GM19328 (cell line): ENCODE measurements around the gene THOP1.
A peak's percentile ranks its signal among the peaks of the same experiment; 100 is the strongest.
"Not testable (repeated sequence)": the region's sequence is repeated elsewhere in the genome, so short reads cannot be mapped to it uniquely, and the experiment has no call there.

Source experiments
- ATAC-seq: cut with Tn5 transposase; IDR thresholded peaks from one replicate; pipeline ENCODE4 v1.9.1; 2021; ENCODE audit warnings: mild to moderate bottlenecking, moderate library complexity; ENCODE audit not compliant: unreplicated experiment

The THOP1 gene

DNA sequence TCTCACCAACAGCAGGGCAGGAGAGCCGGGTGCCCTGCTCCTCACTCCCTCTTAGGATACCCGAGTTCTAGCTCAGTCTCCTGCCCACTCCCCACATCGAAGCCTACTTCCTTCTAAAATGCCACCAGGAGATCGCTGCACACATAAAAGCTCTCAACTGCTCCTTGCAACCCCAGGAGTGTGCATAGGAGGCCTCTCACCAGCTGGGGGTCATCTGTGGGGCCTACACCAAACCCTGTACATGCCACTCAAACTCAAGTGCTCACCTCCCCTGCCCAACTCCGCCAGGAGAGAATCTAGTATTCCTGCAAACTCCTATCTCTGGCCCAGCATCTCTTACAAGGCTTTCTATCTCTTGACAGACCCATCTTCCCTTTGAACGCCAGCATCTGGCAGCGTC is 5.0 kb upstream of the THOP1 start:
- ATAC-seq = no peak

DNA sequence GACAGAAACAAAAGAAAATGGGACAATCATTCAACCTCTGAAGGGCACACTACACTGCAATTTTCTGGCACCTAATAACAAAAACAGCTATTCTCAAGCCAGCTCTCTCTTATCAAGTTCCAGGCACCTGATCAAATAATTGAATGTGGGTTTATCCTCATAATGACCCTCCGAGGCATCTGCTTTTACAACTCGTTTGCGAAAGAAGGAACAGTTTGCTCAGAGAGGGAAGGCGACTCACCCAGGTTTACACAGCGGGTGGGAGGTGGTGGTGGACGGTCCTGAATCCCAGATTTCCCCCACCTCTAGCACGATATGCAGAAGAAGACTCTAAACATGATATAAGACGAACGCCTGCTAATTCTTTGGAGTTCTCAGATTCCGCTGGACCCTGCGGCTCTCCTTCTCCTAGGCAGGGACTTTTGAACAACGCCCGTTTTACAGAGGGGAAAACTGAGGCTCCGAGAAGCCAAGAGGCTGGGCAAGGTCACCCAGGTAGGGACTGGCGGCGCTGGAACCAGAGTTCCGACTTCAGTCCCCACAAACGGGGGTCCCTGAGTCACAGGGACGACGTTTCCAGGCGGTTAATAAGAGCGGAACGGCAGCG is 2.9 kb upstream of the THOP1 start:
- ATAC-seq = no peak

DNA sequence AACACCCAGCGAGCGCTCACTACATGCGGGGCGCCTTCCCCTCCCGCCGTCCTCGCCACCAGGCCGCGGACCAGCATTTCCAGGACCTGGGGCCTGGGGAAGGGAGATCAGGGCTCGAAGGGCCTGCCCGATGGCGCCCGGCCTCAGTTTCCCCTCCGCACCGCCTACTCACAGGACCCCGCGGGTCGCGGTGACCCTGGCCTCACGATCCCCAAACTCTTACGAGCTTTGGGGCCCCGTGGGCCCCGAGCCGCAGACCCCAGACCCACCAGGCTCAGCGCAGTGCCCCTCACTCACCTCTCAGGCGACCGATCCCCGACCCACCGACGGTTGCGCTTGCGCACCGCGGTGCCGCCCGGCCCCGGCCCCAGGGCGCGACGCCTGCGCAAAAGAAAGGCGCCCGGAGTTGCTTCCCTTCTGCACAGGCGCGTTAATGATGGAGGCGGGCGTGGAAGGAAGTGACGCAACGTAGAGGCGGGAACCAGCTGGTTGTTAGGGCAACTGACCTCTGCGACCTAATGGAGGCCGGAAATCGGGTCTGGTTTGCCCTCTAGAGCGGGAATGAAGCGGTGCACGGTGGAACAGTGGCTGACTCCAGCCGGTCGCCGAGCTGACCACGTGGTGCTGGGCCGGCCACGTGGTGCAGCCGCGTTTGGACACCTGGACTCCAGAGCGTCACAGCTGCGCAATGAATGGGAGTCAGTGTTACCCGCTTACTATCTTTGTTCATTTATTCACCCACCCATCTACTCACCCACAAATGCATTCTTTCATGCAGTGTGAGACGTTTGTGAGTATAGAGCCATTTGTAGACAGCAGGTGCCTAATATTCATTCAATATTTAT is 2.1 kb upstream of the THOP1 start, which contains the start of gene SGTA:
Gene SGTA, minus strand, starts transcription at position 338 of the 845 bp plus-strand sequence. CDS start 14,205 bp downstream, outside the sequence.
- peak; percentile 62 for ATAC-seq

DNA sequence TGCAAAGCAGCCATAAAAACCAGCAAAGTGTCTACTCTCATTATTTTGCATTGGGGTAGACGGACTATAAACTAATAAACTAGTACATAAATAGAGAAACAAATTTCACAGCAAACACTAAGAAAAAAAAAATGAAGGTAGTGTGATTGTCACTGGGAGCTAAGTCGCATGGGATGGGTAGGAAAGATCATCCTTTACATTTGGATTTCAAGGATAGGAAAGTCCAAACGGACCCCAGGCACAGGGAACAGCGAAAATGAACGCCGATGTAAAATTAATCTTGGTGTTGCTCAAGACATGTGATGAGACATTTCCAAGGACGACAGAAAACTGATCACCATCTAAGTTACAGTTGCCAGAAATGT is 1.5 kb upstream of the THOP1 start:
- ATAC-seq = no peak

DNA sequence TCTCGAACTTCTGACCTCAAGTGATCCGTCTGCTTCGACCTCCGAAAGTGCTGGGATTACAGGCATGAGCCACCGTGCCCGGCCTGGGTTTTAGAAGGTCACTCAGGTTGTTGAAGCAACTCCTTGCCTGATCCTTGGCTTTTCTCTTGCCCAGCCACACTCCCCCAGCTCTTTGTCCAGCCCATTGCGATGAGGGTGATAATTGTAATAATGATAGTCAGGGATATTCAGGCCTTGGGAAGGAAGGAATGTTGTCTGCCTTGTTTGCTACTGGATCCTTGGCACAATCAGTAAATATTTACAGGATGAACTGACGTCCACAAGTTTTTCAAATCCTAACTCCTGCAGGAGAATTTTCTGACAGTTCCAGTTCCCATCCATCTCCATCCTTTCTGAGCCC is 1.8 kb downstream of the THOP1 start:
- ATAC-seq = no peak

DNA sequence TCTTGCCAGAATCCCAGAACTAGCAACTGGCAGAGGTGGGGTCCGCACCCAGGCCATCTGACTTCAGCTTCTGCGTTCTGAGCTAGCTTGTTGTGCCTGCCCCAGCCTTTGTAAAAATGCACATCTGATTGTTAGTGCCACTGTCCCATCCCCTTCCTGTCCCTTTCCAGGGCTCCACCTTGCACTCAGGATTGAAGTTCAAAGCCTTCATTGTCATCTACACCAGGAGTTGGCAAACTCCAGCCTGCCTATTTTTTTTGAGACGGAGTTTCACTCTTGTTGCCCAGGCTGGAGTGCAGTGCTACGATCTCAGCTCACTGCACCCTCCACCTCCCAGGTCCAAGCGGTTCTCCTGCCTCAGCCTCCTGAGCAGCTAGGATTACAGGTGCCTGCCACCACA is 2.9 kb downstream of the THOP1 start:
- no peak for ATAC-seq

DNA sequence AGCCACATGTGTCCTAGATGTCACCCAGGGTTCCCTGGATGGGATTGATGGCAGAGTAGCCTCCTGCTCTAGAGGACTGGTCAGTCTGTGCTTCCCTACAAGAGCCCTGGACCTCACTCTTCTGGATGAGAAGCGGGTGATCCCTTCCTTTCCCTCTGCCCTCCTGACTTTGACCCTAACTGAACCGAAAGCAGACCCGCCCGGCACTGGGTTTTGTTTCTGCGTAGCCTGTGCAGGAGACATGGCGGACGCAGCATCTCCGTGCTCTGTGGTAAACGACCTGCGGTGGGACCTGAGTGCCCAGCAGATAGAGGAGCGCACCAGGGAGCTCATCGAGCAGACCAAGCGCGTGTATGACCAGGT is 4.9 kb downstream of the THOP1 start:
- ATAC-seq = no peak

DNA sequence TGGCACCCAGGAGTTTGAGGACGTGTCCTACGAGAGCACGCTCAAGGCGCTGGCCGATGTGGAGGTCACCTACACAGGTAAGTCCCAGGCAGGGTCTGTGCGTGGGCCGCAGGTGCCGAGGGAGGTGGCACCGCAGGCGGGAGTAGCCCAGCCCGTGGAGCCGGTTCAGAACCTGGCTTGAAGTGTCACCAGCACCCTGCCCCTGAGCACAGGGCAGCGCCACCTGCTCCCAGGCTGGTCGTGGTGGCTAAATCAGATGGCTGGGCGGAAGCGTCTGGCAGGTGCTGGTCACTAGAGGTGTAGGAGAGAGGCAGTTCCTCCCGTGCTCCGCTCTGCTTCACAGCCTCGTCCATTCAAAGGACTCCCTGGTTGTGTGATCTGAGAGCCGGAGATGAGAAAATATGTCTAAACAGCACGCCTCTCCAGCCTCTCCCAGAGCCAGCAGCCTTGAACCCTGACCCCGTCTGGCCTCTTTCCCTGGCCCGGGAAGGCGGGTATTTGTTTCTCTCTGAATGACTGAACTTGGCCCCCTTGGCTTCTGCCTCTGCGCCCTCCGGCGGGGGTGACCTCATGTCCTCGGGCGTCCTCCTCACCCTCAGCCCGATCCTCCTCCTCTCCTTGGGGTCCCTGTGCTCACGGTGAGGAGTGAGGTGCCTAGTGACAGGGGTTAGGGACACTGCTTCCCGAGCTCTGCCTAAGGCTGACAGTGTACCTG is 5.4 kb downstream of the THOP1 start:
- no peak for ATAC-seq

DNA sequence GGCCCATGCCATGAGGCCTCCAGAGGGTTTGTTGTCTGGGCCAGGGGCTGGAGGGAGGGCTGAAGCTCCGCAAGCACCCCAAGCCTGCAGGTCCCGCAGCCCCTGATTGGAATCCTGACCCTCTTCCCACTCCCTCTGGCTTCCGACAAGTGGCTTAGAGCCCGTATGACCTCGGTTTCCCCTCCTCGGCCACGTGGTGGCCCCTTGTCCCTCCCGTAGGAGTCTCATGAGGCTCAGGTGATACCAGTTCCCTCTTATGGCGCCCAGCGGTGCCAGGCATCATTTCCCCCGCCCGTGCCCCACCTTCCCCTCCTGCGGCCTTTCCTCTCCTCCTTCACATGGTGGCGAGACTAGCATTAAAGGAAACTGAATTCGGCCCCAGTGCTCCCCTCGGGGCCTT is 6.1 kb downstream of the THOP1 start:
- no peak for ATAC-seq

DNA sequence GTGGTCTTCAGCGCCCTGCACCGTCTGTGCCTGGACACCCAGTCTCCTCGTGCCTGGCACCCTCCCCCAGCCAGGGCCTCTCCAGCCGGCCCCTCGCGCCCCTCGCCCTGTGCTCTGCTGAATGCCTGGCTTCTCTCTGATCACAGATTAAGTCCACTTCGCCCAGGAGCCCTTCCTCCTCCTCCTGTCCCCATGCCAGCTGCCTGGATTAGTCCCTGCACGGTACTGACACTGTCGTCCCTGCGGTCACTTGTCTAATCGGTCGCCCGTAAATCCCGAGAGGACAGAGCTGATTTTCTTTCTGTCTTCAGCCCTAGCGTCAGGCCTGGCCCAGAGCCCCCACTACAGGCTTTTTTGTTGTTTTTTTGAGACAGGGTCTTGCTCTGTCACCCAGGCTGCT is 6.6 kb downstream of the THOP1 start:
- ATAC-seq = no peak

DNA sequence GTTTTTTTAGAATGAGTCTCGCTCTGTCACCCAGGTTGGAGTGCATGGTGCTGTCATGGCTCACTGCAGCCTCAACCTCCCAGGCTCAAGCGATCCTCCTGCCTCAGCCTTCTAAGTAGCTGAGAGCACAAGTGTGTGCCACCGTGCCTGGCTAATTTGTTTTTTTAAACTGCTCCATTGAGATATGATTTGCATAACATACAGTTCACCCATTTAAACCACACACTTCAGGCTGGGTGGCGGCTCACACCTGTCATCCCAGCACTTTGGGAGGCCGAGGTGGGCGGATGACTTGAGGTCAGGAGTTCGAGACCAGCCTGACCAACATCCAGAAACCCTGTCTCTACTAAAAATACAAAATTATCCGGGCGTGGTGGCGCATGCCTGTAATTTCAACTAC is 7.4 kb downstream of the THOP1 start:
- not testable (repeated sequence) for ATAC-seq

DNA sequence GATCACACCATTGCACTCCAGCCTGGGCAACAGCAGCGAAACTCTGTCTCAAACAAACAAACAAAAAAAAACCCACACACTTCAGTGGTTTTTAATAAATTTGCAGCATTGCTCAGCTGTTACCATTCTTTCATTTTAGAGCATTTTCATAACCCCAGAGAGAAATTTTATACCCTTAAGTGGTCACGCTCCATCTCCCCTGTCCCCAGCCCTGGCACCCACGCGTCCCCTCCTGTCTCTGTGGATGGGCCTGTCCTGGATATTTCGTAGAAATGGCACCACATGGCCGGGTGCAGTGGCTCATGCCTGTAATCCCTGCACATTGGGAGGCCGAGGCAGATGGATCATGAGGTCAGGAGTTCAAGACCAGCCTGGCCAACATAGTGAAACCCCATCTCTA is 7.8 kb downstream of the THOP1 start:
- no peak for ATAC-seq

DNA sequence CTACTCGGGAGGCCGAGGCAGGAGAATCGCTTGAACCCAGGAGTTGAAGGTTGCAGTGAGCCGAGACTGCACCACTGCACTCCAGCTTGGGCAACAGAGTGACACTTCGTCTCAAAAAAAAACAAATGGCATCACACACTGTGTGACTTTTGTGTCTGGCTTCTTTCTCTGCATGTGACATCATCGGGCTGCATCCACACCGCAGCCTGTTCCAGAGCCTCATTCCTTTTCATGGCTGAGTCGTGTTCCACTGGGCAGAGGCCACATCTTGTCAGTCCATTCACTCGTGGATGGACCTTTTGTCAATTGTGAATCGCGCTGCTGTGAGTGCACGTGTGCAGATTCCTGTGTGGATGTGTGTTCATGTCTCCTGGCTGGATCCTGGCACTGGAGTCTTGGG is 8.3 kb downstream of the THOP1 start:
- no peak for ATAC-seq

DNA sequence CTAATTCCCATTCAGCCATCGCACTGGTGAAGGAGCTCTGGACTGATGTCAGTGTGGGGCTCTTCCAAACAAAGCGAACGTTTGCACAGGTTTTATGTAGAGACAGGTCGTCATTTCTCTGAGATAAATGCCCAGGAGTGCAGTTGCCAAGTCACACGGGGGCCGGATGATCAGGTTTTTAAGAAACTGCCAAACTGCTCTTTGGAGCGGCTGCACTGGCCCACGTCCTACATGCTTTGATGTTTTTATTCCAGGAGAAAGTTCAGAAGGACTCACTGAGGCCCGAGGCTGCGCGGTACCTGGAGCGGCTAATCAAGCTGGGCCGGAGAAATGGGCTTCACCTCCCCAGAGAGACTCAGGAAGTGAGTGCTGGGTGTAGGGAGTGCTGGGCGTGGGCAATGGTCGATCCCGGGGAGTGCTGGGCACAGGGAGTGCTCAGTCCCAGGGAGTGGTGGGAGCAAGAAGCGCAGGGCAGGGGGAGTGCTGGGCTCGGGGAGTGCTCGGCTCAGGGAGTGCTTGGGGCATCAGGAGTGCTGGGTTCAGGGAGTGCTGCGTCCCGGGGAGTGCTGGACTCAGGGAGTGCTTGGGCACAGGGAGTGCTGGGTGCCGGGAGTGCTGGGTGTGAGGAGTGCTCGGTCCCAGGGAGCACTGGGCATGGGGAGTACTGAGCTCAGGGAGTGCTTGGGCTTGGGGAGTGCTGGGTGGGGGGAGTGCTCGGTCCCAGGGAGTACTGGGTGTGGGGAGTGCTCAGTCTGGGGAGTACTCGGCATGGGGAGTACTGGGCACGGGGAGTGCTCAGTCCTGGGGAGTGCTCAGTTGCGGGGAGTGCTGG is 10.7 kb downstream of the THOP1 start:
- no peak for ATAC-seq

DNA sequence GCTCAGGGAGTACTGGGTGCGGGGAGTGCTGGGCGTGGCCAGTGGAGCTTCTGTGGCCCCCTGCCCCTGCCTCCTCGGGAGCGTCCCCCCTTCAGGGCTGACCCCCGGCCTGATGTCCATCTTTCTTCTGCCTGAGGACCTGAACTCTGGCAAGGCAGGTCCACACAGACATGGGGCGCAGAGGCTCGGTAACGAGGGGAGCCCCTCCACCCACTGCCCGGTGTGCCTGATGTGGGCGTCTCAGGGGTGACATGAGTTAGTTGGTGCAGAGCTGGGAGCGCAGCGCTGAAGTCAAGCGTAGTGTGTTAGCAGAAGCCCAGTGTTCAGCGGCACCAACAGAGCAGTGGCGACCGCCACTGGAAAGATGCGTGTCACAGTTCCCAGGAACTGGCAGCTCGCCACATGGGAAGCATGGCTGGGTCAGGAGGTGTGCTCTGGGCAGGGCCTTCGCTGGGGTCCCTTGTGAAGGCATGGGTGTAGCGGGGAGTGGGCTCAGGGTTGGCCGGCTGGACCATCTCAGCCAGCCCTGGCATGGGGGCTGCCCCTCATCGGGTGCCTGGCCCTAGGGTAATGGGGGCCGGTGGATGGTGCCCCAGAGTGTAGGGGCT is 11.5 kb downstream of the THOP1 start:
- no peak for ATAC-seq

DNA sequence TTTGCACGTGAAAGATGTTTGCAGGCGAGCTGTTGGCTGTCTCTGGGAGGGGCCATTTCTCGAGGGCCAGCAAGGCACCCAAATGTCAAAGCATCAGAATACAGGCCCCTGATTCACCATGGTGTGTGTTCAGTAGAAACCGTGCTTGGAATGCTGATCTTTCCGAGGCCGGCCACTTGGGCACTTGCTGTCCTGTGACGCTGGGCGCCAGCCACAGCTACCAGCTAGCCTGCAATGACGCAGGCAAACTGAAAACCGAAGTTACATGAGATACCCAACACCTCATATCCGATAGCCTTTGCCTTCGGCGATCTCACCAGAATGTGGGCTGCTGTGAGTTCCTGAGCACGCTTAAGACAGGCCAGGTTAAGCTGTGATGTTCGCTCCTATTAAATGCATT is 12.0 kb downstream of the THOP1 start:
- ATAC-seq = no peak

DNA sequence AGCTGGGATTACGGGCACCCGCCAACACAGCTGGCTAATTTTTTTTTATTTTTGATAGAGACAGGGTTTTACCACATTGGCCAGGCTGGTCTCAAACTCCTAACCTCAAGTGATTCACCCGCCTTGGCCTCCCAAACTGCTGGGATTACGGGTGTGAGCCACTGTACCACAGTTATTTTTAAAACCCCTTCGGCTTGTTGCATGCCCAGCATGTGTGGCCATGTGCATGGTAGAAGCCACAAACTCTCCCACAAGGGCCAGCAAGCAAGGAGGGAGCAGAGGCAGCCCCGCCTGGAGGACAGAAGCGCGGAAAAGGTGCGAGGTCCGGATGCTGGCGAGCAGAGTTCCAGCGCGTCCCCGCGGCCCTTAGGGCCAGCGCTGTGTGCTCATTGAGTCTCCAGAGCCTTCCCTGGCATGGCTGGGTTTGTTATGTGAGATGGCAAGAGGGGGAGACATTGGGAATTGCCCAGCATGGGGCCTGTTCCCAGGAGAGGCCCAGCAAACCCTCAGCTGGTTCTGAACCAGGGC is 12.9 kb downstream of the THOP1 start:
- ATAC-seq = no peak

DNA sequence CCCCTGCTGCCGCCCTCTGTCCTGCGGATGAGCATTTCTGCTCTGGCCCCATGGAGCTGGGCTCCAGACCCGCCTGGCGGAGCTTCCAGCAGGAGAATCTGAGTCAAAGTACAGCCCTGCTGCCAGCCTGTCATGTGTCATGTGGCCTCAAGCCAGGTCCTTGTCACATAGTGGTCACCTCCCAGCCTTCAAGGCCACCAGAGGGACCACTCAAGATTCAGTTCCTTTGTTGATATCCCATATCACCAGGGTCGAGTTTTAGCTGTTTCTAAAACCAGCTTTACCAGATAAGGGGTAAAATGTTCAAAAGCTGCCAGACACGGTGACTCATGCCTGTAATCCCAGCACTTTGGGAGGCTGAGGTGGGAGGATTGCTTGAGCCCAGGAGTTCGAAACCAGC is 13.4 kb downstream of the THOP1 start:
- no peak for ATAC-seq

DNA sequence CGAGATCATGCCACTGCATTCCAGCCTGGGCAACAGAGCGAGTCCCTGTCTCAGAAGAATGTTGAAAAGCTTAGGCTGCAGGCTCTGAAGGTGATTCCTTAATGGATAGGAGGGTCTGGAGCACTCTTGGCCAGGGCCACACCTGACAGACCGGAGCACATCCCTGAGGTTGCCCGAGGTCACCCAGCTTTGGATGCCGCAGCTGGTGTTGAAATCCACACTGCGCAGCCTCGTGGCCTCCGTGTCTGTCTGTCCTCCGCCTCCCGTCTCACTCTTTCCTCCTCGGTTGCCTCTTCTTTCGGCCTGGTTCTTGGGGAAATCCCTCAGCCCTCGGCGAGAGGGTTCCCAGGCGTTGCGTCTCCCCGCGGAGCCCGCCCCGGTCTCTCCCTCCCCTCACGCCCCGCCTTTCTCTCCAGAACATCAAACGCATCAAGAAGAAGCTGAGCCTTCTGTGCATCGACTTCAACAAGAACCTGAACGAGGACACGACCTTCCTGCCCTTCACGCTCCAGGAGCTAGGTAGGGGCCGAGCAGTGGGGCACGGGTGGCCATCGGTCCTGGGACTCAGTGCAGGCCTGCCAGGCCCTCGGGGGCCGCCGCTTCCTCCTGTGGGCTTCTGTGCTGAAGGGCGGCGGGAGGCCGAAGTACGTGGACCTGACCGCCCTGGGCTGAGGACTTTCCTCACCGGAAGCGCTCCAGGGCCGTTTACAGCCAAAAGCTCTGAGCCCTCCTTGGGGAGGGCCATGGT is 14.1 kb downstream of the THOP1 start:
- ATAC-seq = no peak

DNA sequence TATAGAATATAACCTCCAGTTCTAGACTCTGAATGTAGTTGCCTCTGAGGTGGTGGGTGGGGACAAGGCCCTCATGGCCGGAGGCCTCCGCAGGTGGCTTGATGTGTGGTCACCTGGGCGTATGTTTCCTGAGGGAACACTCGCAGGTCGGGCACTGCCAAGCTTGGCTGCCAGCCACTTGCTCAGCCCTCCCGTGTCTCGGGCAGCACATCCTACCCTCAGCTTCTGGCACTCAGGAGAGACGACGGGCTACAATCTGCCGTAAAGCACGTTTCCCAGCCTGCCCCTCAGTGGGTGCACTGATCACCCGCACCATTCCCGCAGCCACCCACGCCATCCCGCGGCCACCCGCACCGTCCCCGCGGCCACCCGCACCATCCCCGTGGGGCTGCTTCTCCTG is 15.2 kb downstream of the THOP1 start:
- ATAC-seq = no peak
